ENCODE measurements around the gene ERC1. TPM values are rescaled to one million over a fixed set of nuclear protein-coding genes. Genes with fewer than 3 reads are reported as not detected.

ERC1 gene
- total and polyA plus RNA-seq, 9 of the 15 experiments (the other 6 are each of a cell fraction or from before 2014, with no cell fraction given), result 0.74 to 11.8 (median 4.8) TPM

GRCh38 chr12:953776-954175, 37.2 kb upstream of the ERC1 start (continued):
- no peak for TF ChIP-seq SREBF2 (CRISPR knock-in tag; IDR thresholded peaks at IDR 0.05)
- TF ChIP-seq MEIS2 (IDR thresholded peaks at IDR 0.05; ENCODE audit: partially characterized antibody), result peak; percentile 44
- TF ChIP-seq HMG20A (CRISPR knock-in tag; conservative IDR thresholded peaks at IDR 0.05), result no peak
- TF ChIP-seq PRMT5 (CRISPR knock-in tag; IDR thresholded peaks at IDR 0.05), result no peak
- TF ChIP-seq DEAF1 (CRISPR knock-in tag; IDR thresholded peaks at IDR 0.05), result no peak
- no peak for TF ChIP-seq MLLT1 (IDR thresholded peaks at IDR 0.05)
- TF ChIP-seq VEZF1 (CRISPR knock-in tag; IDR thresholded peaks at IDR 0.05), result no peak
- no peak for TF ChIP-seq NFRKB (IDR thresholded peaks at IDR 0.05; ENCODE audit: low read depth)
- no peak for TF ChIP-seq GTF2A2 (tag; IDR thresholded peaks at IDR 0.05)

Measured in K562 (cell line).